NCI-H82 treated with DMSO at 0.1 percent for 48 hours (cell line): ENCODE measurements around the gene ALKBH5.

Experiments
- DNase-seq: peaks from one replicate; lab custom pipeline; 2025; ENCODE audit not compliant: unreplicated experiment; lab: John Stamatoyannopoulos, UW

The ALKBH5 gene

DNA sequence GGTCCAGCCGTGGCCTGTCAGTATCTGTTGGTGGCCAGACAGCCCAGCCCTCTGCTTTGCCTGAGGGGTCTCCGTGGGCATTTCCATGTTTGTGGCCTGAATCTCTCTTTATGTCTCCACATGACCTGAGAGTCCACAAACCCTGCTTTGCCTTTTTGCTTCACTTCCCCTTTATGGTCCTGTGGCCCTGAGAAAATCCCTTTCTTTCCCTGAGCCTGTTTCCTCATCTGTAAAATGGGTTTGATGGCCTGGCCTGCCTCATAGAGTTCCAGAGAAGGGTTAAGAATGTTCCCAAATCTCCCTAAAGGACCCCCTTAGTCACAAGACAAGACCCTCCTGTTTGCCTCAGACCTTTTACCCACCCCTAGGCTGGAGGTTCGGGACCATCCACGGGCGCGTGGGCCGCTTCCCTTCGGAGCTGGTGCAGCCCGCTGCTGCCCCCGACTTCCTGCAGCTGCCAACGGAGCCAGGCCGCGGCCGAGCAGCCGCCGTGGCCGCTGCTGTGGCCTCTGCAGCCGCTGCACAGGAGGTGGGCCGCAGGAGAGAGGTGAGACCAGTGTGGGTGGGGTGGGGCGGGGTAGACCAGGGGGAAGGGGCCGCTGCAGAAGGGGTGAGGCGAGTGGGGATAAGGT is 26.2 kb upstream of the ALKBH5 start:
- DNase-seq = no peak

DNA sequence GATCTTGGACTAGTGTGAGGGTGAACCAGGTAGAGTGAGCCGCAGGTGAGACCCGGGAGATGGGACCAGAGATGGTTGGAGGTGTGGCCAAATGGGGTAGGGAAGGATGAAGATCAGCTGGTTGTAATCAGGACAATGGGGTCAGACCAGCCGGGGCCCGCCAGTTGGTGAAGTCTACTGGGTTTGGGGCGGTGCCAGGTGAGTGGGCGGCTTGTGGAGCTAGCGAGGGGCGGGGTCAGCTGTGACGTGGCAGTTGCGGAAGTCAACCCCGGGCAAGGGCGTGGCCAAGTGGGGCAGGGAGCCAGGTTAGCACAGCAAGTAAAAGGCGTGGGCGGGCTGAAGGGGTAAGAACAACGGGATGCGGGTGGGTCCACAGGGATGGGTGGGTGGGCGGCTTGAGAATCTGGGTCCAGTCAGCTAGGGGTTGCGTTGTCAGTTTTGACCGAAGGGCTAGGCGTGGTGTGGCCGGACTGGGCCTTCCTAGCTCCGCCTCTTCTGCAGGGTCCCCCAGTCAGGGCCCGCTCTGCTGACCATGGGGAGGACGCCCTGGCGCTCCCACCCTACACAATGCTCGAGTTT is 25.5 kb upstream of the ALKBH5 start:
- peak; percentile 29 for DNase-seq

DNA sequence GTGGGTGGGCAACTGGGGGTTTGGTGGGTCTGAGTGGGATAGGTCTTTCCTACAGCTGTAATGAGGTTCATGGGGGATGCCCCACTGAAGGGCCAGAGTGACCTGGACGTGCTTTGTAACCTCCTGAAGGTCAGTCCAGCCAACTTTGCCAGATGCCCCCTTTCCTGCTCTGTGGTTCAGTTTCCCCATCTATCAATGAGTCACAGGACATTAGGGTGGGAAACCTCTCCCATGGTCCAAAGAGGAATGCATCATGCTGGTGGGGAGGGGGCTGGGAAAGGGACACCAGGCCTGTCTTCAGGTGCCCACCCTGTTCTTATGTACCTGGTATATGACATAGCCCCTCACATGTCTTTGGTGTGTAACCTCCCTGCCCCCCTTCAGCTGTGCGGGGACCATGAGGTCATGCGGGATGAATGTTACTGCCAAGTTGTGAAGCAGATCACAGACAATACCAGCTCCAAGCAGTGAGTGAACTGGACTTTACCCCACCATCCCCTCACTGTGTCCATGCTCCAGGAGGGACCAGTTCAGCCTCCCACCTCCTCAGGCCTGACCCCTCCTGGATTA is 24.0 kb upstream of the ALKBH5 start:
- no peak for DNase-seq

DNA sequence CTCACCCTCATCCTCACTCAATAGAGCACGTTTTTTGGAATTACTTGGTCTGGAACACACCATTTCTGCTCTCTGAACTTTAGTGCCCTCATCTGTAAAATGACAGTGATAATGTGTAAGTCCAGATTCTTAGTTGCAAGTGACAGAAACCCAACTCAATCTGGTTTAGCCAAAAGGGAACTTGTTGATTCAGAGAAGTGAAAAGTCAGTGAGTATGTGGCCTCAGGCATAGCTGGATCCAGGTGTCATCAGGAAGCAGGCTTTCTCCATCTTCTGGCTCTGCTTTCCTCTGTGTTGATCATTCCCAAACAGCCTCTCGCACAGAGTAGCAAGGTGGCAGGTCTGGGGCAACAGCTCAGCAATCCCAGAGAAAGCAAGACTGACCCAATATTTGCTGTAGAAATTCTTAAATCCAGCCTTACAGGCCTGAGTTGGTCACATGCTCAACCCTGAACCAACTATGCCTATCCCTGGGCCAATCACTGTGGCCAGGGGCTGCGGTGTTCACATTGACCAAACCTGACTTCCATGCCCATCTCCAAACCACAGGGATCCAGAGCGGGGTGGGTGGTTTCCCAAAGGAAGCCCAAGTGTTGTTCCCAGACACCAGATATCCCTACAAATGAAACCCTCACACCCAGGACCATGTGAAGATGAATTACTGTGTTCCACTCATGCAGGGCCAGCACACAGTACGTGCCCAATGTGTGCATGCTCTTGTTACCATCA is 23.3 kb upstream of the ALKBH5 start:
- DNase-seq = no peak

DNA sequence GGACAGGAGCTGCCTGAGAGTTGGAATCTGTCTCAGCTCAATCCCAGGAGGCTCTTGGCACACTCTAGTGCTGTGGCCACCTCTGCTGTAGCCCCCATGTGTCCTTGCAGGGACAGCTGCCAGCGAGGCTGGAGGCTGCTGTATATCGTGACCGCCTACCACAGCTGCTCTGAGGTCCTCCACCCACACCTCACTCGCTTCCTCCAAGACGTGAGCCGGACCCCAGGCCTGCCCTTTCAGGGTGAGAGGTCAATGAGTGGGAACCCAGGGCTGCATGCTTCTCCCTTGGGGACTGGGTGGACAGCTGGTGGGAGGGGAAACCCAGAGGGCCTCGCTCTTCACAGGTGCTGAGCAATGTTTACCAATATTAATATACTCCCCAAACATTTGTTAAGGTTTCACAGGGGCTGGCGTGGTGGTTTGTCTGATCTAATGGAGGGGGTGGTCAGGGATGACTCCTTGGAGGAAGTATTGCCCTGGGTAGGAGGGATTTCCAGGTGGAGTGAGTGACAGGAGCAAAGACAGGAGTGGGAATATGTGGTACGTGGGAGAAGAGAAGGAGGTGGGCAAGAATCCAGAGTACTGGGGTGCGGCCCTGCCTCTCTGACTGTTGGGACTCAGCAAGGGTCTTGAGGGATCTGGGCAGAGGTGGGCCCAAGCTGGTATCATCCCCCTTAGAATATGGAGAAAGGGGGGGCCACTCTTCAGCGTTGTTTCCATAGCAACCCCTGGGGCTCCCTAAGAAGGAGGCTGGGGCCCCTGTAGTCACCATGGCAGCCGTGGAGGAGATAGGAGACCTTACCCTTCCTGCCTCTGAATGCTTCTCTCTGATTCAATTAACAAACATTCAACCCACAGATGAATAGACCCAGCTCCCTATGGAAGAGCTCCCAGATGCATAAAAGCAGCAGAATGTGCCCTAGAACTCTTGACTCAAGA is 22.2 kb upstream of the ALKBH5 start:
- DNase-seq = no peak

DNA sequence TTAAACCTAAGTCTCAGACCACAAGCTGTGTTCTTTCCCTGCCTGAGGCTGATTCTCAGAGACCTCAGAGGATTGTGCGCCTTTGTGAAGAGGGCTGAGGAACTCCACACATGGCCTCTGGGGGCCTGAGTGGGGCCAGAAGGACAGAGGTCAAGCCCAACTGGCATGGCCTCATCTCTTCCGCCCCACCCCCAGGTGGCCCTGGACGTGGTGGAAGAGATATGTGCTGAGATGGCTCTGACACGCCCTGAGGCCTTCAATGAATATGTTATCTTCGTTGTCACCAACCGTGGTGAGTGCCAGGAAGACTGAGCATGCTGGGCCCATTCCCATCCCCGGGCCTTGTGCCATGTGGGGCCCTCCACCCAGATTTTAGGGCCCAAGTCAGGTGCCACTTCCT is 20.1 kb upstream of the ALKBH5 start:
- no peak for DNase-seq

DNA sequence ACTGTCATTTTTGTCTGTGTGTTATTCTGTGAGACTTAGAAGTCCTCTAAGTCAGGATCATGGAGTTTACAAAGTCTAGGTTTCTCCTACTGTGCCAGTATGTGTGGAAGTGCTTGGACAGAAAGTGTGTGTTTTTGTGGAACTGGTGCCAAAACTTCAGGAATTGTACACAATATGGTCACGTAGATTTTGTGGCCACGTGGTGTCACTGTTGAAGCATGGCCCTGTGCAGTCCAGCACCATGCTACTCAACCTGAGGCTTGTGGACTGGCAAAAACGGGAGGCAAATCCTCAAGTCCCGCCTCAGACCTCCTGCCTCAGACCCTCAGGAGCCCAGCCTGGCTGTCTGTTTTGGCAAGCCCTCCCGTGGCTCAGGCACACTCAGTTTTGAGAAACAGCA is 16.7 kb upstream of the ALKBH5 start:
- DNase-seq = no peak

DNA sequence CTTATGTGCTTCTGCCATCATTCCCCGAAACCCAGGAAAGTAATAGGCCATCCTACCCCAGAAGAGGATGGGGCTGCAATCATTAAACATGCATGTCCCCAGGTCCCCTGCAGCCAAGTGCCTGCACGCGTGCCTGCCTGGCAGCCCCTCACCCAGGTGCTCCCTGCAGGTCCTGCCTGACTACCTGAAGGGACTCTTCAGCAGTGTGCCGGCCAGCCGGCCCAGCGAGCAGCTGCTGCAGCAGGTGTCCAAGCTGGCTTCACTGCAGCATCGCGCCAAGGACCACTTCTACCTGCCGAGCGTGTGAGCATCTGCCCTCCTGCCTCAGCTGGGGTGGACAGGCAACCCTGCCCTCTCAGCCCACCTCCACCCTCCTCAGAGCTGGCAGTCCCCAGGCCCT is 16.2 kb upstream of the ALKBH5 start:
- DNase-seq = no peak

DNA sequence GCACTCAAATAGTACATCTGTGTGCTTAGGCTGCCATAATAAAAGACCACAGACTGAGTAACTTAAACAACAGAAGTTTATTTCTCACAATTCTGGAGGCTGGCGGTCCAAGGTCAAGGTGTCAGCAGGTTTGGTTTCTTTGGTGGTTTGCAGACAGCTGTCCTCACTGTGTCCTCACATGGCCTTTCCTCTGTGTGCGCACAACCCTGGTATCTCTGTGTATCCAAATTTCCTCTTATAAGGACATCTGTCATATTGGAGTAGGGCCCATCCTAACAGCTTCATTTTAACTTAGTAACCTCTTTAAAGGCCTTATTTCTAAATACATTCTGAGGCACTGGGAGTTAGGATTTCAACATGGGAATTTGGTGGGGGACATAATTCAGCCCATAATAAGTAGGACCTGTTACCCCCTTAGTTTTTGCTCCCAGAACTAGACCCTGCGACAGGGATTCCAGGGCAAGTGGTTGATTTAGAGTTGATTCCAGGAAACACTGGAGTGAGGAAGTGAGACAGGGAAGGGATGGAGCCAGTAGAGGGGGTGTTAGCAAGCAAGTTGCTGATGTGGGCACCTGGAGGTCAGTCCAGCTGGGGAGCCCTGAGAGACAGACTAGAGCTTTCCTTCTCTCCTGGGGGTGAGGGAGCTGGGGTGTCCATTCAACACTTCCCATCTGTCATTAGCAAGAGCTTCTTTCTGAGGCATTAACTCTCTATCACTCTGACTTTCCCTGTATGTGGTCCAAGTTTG is 10.9 kb upstream of the ALKBH5 start:
- no peak for DNase-seq

DNA sequence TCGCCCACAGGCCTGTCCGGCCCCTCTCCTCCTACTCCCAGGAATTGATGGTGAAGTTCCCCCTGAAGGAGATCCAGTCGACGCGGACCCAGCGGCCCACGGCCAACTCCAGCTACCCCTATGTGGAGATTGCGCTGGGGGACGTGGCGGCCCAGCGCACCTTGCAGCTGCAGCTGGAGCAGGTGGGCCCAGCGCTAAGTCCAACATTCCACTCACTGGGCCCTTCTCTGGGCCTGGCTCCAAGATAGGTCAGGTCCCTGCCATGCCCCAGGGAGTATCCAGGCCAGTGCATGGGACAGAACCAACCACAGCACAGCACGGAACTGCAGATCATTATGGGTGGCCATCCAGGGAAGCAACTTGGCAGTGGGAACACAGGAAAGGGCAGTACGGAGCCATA is 9.9 kb upstream of the ALKBH5 start:
- no peak for DNase-seq

DNA sequence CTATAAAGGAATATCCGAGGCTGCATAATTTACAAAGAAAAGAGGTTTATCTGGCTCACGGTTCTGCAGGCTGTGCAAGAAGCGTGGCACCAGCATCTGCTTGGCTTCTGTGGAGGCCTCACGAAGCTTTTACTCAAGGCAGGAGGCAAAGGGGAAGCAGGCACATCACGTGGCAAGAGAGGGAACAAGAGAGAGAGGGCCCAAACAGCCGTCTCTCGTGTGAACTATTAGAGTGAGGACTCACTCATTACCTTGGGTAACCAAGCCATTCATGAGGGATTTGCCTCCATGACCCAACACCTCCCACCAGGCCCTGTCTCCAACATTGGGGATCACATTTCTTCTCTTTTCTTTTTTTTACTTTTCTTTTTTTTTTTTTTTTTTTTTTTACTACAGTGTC is 7.5 kb upstream of the ALKBH5 start:
- DNase-seq = no peak

DNA sequence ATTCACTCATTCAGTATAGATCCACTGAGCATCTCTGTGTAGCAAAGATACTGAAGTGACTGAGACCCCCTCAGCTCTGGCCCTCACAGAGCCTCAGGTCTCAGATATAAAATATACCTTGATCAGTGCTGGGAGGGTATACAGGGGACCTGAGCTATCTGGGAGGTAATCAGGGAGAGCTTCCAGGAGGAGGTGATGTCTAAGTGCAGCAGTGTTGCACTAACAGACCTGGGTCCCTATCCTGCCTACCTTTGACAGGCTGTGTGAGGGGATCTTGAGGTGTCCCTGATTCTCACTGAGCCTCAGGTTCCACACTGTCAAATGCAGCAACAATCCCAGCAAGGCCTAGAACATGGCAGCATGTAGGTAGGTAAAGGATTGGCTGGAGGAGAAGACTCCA is 6.5 kb upstream of the ALKBH5 start:
- no peak for DNase-seq

DNA sequence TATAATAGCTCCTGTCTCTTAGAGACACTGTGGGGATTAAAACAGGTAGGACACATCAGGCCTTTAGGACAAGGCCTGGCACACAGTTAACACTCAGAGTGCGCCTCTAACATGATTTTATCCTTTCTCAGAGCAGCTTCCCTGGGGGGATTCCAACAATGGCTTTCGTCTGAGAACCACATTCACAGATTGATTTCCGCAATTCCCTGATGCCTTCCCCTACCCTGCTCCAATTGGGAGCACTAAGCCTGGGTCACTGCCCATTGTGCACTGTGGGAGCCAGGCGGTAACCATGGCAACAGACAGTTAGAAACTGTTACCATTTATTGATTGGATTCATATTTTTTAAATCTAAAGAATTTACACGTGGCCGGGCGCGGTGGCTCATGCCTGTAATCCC is 5.9 kb upstream of the ALKBH5 start:
- no peak for DNase-seq

DNA sequence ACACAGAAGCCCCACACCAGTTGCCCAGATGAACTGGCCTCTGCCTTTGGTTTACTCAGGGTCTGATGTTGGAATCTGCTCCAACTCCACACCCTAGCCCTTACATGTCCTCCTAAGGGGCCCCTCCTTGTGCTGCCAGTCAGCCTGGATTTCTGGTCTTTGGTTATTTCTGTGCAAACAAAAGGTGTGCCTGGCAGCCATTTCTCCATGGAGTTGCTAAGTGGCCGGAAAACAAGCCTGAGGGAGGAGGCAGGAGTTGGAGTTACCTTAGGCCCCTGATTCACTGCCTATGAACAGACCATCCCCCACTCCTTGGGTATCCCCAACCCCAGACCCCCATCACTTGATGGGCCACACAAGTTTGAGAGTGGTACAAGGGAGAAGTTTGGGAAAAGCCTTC is 4.4 kb upstream of the ALKBH5 start:
- DNase-seq = no peak

DNA sequence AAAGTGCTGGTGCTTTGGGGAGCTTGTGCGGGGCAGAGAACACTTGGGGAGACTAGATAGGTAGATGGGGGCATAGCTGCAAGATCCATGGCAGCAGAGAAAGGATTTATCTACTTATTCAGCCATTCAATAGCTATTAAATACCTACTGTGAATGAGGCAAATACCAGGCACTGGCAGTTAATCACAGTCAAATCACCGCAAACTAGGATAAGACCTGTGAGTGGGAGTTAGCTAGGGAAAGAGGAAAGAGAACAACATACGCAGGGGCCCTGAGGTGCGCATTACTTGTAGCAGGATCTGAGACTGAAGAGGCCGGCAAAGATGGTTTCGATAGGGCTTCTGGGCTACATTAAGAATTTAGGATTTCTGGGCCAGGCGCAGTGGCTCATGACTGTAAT is 3.8 kb upstream of the ALKBH5 start:
- DNase-seq = no peak

DNA sequence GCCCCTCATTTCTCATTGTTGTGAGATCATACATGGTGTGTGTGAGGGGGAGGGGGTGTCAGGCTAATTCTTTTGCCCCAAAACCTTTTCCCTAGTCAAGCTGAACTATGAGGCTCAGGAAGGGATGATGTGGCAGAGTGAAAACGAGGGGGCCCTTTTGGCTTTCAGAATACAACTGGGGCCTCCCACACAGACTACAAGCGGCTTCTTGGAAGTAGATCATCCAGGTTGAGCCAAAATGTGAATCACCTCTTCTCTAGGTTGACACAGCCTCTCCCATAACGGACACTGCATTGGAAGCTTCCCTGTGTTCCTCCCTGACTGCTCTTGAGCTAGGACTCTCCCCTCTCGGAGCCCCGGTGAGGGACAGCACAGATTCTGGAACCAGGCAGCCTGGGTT is 2.3 kb upstream of the ALKBH5 start:
- DNase-seq = no peak

DNA sequence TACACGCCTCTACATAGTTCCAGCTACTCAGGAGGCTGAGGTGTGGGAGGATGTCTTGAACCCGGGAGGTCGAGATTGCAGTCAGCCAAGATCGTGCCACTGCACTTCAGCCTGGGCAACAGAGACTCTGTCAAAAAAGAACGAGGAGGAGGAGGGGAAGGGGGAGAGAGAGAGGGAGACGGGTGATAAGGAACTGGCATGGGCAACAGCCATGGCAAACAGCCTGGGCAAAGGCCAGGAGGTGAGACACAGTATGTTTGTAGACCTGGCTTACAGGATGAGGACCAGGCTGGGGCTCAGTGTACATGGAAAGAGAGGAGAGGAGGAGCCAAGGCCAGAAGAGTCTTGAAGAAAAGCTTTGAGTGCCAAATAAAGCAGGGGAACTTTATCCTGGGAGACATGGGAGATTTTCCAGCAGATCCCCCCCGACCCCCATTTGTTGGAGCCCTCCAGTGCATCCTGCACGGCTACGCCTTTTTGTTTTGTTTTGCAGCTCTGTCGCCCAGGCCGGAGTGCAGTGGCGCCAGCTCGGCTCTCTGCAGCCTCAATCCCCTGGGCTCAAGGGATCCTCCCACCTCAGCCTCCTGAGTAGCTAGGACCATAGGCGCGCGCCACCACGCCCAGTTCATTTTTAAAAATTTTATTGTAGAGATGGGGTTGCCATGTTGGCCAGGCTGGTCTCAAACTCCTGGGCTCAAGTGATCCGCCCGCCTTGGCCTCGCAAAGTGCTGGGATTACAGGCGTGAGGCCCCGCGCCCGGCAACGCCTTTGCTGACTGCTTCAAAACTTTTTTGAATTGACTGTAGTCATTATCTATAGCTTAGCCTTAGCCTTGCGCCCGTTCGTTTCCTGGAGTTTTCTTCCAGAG is 1.3 kb upstream of the ALKBH5 start:
- no peak for DNase-seq

DNA sequence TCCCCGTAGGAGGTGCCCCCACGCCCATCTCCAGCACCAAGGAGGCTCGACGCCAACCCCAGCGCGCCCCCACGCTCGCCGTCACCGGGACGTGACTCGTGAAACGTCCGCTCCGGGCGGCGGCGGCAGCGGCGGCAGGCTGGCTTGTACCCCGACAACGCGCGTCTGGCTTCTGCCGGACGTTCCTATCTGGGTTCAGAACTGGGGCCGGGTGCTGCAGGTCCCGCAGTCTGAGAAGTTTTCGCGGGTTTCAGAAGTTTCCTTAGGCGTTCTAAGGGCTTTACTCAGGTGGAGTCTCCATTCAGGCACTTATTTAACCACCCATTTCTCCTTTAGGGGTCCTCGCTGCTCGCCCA is 672 bp upstream of the ALKBH5 start:
- no peak for DNase-seq

DNA sequence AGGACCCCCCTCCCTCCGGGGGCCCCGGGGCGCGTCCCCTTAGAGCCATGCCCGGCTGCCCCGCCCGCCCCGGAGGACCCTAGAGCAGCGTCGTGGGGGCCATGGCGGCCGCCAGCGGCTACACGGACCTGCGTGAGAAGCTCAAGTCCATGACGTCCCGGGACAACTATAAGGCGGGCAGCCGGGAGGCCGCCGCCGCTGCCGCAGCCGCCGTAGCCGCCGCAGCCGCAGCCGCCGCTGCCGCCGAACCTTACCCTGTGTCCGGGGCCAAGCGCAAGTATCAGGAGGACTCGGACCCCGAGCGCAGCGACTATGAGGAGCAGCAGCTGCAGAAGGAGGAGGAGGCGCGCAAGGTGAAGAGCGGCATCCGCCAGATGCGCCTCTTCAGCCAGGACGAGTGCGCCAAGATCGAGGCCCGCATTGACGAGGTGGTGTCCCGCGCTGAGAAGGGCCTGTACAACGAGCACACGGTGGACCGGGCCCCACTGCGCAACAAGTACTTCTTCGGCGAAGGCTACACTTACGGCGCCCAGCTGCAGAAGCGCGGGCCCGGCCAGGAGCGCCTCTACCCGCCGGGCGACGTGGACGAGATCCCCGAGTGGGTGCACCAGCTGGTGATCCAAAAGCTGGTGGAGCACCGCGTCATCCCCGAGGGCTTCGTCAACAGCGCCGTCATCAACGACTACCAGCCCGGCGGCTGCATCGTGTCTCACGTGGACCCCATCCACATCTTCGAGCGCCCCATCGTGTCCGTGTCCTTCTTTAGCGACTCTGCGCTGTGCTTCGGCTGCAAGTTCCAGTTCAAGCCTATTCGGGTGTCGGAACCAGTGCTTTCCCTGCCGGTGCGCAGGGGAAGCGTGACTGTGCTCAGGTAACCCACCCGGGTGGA is 759 bp downstream of the ALKBH5 start:
- no peak for DNase-seq
